Activated CD8-positive, alpha-beta memory T cell treated with anti-CD3 and anti-CD28 coated beads, Interleukin-2, amount 50 U/mL, for 48 hours (primary cell): ENCODE results near the gene NPIPB8.
"Not testable (repeated sequence)": the region's sequence is repeated elsewhere in the genome, so short reads cannot be mapped to it uniquely, and the experiment has no call there.

Experiments
- DNase-seq: peaks from one replicate; pipeline ENCODE4 v3.0.0-alpha.2; 2020

Gene NPIPB8

DNA sequence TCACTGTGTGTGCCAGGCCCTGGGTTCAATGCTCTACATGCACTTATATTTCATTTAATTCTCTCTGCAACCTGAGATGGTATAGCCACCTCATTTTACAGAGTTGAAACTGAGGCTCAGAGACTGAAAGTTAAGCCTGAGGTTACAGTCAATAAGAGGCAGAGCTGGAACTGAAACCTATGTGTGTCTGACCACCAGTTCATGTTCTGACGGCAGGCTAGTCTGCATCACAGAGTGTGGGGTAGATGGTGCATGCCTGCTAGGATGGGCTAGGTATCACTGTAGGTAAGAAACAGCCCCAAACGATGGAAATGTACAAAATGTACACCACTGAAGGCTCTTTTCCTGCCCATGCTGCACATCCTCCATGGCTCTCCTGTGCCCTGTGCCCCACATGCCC is 2.1 kb downstream of the NPIPB8 start:
- DNase-seq: not testable (repeated sequence)

DNA sequence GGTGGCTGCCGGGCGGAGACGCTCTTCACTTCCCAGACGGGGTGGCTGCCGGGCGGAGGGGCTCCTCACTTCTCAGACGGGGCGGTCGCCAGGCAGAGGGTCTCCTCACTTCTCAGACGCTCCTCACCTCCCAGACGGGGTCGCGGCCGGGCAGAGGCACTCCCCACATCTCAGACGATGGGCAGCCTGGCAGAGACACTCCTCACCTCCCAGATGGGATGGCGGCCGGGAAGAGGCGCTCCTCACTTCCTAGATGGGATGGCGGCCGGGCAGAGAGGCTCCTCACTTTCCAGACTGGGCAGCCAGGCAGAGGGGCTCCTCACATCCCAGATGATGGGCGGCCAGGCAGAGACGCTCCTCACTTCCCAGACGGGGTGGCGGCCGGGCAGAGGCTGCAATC is 28.4 kb downstream of the NPIPB8 start:
- DNase-seq: not testable (repeated sequence)

DNA sequence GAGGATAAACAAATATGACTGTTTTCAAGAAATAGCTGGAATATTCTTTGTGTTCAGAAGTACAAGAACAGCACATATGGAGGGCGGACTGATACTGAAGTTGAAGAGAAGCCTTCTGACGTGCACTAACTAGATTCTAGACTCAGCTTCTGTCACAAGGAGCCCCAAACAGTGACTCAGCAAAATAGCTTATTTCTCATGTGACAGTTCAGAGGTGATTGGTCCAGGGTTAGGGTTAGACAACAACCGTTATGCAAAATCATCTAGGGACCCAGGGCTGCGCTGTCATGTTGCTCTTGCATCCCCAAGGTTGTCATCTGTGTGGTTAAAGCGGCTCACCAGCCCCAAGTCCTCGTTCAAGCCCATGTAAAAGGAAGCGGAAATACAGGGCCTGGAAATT is 29.6 kb downstream of the NPIPB8 start:
- not testable (repeated sequence) for DNase-seq

DNA sequence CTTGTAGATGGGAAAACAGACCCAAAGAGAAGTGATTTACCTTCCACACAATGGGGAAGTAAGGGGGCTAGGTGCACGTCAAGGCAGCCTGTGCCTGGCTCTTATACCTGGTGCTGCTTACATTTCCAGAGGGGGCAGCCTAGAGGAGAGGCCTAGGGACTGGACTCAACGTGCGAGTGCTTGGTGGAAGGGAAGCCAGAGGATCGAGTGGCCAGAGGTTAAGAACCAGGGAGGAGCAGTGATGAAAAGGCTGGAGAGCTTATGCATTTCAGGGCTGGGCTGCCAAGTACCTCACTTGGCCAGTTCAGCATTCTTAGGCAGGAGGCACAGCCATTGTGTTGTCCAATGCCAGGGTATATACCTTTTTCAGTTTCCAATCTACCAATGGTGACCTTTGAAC is 30.3 kb downstream of the NPIPB8 start:
- not testable (repeated sequence) for DNase-seq

DNA sequence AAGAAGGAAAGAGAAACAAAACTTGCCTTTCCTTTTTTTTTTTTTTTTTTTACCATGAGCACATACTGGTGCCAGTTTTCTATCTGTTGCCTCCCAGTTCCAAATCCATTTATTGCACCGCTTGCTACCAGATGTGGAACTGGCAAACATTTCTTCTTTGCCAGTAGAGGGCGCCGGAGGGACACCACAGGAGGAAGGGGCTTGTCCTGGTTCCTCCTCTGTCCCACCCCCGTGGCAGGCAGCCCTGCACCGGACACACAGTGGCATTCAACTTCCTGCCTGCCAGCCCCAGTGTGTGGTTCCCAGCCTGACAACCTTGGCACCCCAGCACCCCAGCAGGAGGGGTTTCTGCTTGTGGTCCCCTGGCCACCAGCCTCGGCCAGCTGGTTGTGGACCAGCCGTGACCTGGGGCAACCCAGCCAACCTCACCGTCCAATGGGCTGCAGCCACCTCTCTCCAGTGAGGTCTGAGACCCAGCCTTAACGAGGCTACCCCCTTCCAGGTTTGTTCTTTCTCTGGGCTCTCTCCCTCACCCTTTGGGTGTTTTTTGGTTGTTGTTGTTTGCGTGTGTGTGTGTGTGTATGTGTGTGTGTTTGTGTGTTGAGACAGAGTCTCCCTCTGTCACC is 50.6 kb downstream of the NPIPB8 start:
- not testable (repeated sequence) for DNase-seq

DNA sequence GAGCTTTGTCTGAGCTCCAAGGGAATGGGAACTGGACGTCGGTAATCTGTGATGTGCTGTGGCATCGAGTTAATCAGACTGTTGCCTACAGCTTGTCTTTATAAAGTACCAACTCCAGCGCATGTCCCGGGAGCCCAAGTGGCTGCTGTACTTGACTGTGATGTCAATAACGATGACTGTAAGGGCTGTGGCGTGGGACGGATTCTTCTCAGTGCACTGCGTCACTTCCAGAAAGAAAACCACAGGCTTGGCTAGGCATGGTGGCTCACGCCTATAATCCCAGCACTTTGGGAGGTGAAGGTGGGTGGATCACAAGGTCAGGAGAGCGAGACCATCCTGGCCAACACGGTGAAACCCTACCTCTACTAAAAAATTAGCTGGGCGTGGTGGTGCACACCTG is 51.6 kb downstream of the NPIPB8 start:
- not testable (repeated sequence) for DNase-seq

DNA sequence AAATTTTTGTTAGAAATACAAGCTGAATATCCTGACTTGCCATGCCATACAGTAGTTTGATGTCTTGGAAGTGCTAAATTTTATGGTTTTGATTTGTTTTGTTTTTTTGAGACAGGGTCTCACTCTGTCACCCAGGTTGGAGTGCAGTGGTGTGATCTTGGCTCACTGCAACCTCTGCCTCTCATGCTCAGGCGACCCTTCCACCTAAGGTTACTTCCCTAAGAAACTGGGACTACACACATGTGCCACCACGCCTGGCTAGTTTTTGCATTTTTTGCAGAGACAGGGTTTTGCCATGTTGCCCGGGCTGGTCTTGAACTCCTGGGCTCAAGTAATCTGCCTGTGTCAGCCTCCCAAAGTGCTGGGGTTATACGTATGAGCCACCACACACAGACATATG is 53.9 kb downstream of the NPIPB8 start:
- DNase-seq: peak; percentile 23

DNA sequence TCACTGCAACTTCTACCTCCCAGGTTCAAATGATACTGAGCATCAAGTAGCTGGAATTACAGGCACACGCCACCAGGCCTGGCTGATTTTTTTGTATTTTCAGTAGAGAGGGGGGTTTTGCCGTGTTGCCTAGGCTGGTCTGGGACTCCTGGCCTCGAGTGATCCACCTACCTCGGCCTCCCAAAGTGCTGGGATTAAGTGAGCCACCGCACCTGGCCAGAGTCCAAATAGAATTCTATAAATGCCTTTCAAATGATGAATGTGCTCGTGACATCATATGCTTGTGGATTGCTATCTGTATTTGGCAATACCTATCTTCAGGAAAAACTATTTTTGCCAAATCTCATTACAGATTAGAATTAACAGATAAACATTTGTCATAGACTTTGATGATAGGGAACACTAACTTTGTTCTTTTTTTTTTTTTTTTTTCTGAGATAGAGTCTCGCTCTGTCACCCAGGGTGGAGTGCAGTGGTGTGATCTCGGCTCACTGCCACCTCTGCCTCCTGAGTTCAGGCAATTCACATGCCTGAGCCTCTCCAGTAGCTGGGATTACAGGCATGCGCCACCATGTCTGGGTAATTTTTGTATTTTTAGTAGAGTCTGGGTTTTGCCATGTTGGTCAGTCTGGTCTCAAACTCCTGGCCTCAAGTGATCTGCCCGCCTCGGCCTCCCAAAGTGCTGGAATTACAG is 55.5 kb downstream of the NPIPB8 start:
- DNase-seq: not testable (repeated sequence)

DNA sequence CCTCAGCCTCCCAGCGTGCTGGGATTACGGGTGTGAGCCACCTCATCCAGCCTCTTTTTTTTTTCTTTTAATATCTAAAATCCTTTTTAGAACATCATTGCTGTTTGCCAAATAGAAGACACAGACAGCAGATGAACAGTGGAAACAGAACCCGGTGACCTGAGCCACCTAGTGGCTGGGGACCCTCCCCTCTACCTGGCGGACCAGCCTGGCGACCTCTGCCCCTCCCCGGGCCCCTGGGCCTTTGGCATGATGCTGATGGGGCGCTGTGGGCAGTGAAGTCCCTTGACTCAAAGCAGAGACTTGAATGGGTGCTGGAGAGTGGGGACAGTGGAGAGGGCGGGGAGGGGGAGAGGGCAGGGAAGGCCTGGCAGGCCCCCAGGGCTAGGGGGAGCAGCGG is 61.9 kb downstream of the NPIPB8 start:
- DNase-seq: not testable (repeated sequence)

DNA sequence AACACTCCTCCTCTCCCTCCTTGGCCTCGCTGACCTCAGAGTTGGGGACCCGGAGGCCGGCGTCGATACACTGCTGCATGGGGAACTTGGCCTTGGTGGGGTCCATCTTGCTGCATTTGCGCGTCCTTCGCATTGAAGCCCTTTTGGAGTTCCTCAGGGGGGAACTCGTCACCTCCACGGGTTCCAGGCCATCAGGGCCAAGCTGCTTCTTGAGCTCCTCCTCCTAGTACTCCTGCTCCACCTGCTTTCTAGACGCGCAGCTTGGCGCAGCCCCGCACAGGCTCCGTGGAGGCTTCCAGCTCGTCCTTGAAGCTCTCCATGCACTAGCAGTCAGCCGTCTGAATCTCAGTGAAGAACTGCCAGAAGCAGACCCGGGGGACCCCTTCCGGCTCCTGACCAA is 62.5 kb downstream of the NPIPB8 start:
- DNase-seq: peak; percentile 6

DNA sequence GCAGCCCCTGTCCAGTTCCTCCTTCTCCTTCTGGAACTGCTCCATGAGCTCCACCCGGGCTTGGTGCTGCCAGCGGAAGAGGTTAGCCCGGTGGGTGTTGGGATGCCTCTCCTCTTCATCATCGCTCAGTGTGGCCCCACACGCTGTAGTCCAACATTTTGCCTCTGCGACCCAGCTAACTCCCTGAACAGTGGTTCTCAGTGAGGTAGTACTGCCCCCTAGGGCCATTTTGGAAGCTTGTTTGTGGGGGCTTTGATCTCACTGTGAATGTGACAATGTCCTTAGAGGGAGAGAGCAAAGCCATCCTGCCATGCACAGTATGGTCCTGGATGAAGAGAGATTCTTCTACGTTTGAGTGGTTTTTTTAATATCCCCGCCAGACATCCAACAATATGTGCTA is 63.5 kb downstream of the NPIPB8 start:
- DNase-seq: not testable (repeated sequence)

DNA sequence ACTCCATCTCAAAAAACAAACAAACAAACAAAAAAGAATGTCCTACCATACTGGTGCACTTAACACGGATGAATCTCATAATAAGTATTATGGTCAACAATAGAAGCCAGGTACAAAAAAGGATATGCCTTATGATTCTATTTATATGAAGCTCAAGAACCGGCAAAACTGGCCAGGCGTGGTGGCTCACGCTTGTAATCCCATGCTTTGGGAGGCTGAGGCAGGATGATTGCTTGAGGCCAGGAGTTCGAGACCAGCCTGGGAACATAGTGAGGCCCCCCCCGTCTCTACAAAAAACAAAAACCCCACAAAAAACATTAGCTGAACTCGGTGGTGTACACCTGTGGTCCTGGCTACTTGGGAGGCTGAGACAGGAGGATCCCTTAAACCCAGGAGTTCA is 66.4 kb downstream of the NPIPB8 start:
- DNase-seq: not testable (repeated sequence)
